OCI-LY3 (cell line): ENCODE results near the gene SLC20A1.

Experiments
- H2AFZ ChIP-seq: fragments of 200-600, 300-600 bp; shearing (Covaris generic); 2 replicates; pipeline ENCODE4 v1.6.0; 2014; ENCODE audit warnings: antibody characterized with exemption, low read depth, low read length
- H3K27ac ChIP-seq: fragments of 200-600, 300-600 bp; sonication (generic); 2 replicates; pipeline ENCODE4 v1.5.1; 2014; ENCODE audit warnings: mild to moderate bottlenecking, low read length, moderate library complexity, mixed read lengths
- H3K27me3 ChIP-seq: fragments of 200-600, 300-600 bp; sonication (generic); 2 replicates; pipeline ENCODE4 v1.6.1; 2014; ENCODE audit warnings: low read depth, low read length, mixed read lengths
- H3K36me3 ChIP-seq: fragments of 200-600, 300-600 bp; sonication (generic); replicated peaks from 2 replicates; pipeline ENCODE3; 2014; ENCODE audit warnings: low read depth, low read length, mixed read lengths
- H3K4me1 ChIP-seq: fragments of 300-600, 200-600 bp; sonication (generic); 2 replicates; pipeline ENCODE4 v1.6.1; 2014; ENCODE audit warnings: low read length, mixed read lengths
- H3K4me2 ChIP-seq: fragments of 200-600, 300-600 bp; sonication (generic); 2 replicates; pipeline ENCODE4 v1.6.1; 2014; ENCODE audit warnings: low read length, mixed read lengths
- H3K4me3 ChIP-seq: fragments of 300-600, 200-600 bp; sonication (generic); 2 replicates; pipeline ENCODE4 v1.5.1; 2014; ENCODE audit warnings: antibody characterized with exemption, mild to moderate bottlenecking, low read length, moderate library complexity
- H3K79me2 ChIP-seq: fragments of 300-600, 200-600 bp; shearing (Covaris generic); 2 replicates; pipeline ENCODE4 v1.6.1; 2014; ENCODE audit warnings: mild to moderate bottlenecking, low read length, mixed read lengths
- H3K9ac ChIP-seq: fragments of 300-600, 200-600 bp; shearing (Covaris generic); 2 replicates; pipeline ENCODE4 v1.6.0; 2014; ENCODE audit warnings: mild to moderate bottlenecking, low read length, moderate library complexity
- H3K9me3 ChIP-seq: fragments of 200-600, 300-600 bp; shearing (Covaris generic); 2 replicates; pipeline ENCODE4 v1.6.1; 2014; ENCODE audit warnings: low read length, mixed read lengths; ENCODE audit not compliant: insufficient read depth
- H4K20me1 ChIP-seq: fragments of 200-600, 300-600 bp; sonication (generic); 2 replicates; pipeline ENCODE4 v1.6.1; 2016; ENCODE audit warnings: low read length, mixed read lengths; ENCODE audit not compliant: insufficient read depth
- CTCF ChIP-seq: fragments of 200-600, 300-600 bp; sonication (generic); IDR thresholded peaks from 2 replicates; pipeline ENCODE4 v1.5.1; 2014; ENCODE audit warnings: antibody characterized with exemption, low read length, low read depth
- EZH2phosphoT487 ChIP-seq: fragments of 200-600 bp; shearing (Covaris generic); IDR thresholded peaks from 2 replicates; pipeline ENCODE4 v1.6.1; 2018; ENCODE audit warnings: antibody characterized with exemption, mixed run types, low read depth

The SLC20A1 gene

GRCh38 chr2:112670252-112671022 lies 24.7 kb downstream of the SLC20A1 start:
- Histone ChIP-seq H3K79me2 (no peaks in the 10 kb centered on the region), H3K27ac (no peak overlapping the region), H3K9me3 (no peaks in the 10 kb centered on the region), H3K4me1 (peaks cover 6% of the 10 kb centered on the region), H3K9ac (no peak overlapping the region), H3K36me3 (peaks cover 18% of the 10 kb centered on the region), H3K4me2 (no peak overlapping the region), H3K27me3 (no peaks in the 10 kb centered on the region), H3K4me3 (no peak overlapping the region), H2AFZ (no peak overlapping the region), H4K20me1 (no peaks in the 10 kb centered on the region)
- TF ChIP-seq EZH2phosphoT487 = no peak
- TF ChIP-seq CTCF = no peak

GRCh38 chr2:112671801-112672200 lies 26.1 kb downstream of the SLC20A1 start:
- Histone ChIP-seq H3K9me3 (no peaks in the 10 kb centered on the region), H4K20me1 (no peaks in the 10 kb centered on the region), H3K4me3 (no peak overlapping the region), H3K4me2 (no peak overlapping the region), H3K79me2 (no peaks in the 10 kb centered on the region), H3K27ac (no peak overlapping the region), H3K9ac (no peak overlapping the region), H3K27me3 (no peaks in the 10 kb centered on the region), H3K4me1 (peaks cover under 1% of the 10 kb centered on the region; the same call in 1 of the 2 replicates), H2AFZ (no peak overlapping the region), H3K36me3 (peaks cover 10% of the 10 kb centered on the region)
- TF ChIP-seq EZH2phosphoT487 = no peak
- TF ChIP-seq CTCF = no peak

GRCh38 chr2:112673008-112673407 lies 27.3 kb downstream of the SLC20A1 start:
- H3K27me3 ChIP-seq = no peaks in the 10 kb centered on the region
- H3K4me1 ChIP-seq = no peaks in the 10 kb centered on the region
- no peak overlapping the region for H3K4me3 ChIP-seq
- peaks cover 9% of the 10 kb centered on the region for H3K36me3 ChIP-seq
- TF ChIP-seq EZH2phosphoT487 (no peak), CTCF (no peak)
- H3K9ac ChIP-seq = no peak overlapping the region
- H2AFZ ChIP-seq = no peak overlapping the region
- H4K20me1 ChIP-seq = no peaks in the 10 kb centered on the region
- H3K27ac ChIP-seq = no peak overlapping the region
- no peaks in the 10 kb centered on the region for H3K9me3 ChIP-seq
- no peaks in the 10 kb centered on the region for H3K79me2 ChIP-seq
- H3K4me2 ChIP-seq = no peak overlapping the region

- Histone ChIP-seq H3K27me3 (no peaks in the 10 kb centered on the region), H2AFZ (no peak overlapping the region), H3K9me3 (no peaks in the 10 kb centered on the region), H3K27ac (no peak overlapping the region), H3K79me2 (no peaks in the 10 kb centered on the region), H3K9ac (no peak overlapping the region), H4K20me1 (no peaks in the 10 kb centered on the region), H3K36me3 (peaks cover 9% of the 10 kb centered on the region), H3K4me1 (peaks cover under 1% of the 10 kb centered on the region; the same call in 1 of the 2 replicates), H3K4me3 (no peak overlapping the region), H3K4me2 (no peak overlapping the region)
- TF ChIP-seq EZH2phosphoT487 = no peak
- no peak for TF ChIP-seq CTCF
Measured at GRCh38 chr2:112674229-112674628, 28.5 kb downstream of the SLC20A1 start.
